Cardiac muscle cell (in vitro differentiated cells and primary cell): ENCODE results near the gene RAD9A. TPM values are rescaled to one million over a fixed set of nuclear protein-coding genes. Genes with fewer than 3 reads are reported as not detected.

ENCODE experiments used
- DNase-seq, 2 donors: peaks; one replicate each; pipeline versions ENCODE4 v3.0.0 to v3.0.0-alpha.2; 2010 to 2017; ENCODE audit warnings: low read depth in 1 of 2, low spot score in 1 of 2
- H3K27ac ChIP-seq: fragments of 200-600 bp; sonication (generic); 2 replicates; pipeline ENCODE4 v1.5.1; 2016
- H3K27me3 ChIP-seq: fragments of 200-600 bp; sonication (generic); 2 replicates; pipeline ENCODE4 v1.6.0; 2016; ENCODE audit warnings: control low read depth
- H3K36me3 ChIP-seq: fragments of 200-600 bp; sonication (generic); 2 replicates; pipeline ENCODE4 v1.5.1; 2016; ENCODE audit warnings: control low read depth
- H3K4me1 ChIP-seq: fragments of 200-600 bp; sonication (generic); 2 replicates; pipeline ENCODE4 v1.8.1; 2017; ENCODE audit warnings: low read depth, mild to moderate bottlenecking, mixed run types
- H3K4me3 ChIP-seq: fragments of 200-600 bp; sonication (generic); 2 replicates; pipeline ENCODE4 v1.5.1; 2016; ENCODE audit warnings: mild to moderate bottlenecking
- H3K9me3 ChIP-seq: fragments of 200-600 bp; sonication (generic); 2 replicates; pipeline ENCODE4 v1.5.1; 2017; ENCODE audit warnings: low read depth, mild to moderate bottlenecking, control low read depth
- polyA plus RNA-seq: library from polyadenylated mRNA; unstranded; fragments of >200 nt; fragmentation: Nextera tagmentation; extraction: Ambion mirVana; gene quantifications from 2 replicates; pipeline ENCODE4 v1.2.1, GENCODE V29; 2016
- total RNA-seq: library from RNA; depleted of rRNA; stranded (reverse); fragments of >200 nt; gene quantifications from 2 replicates; pipeline ENCODE4 v1.2.3, GENCODE V29; 2016
- TF ChIP-seq, protein P1 (sequence below): IDR thresholded peaks from 2 replicates; pipeline ENCODE4 v1.5.1; 2012; ENCODE audit warnings: low read depth, mild to moderate bottlenecking, low read length

The RAD9A gene
- total and polyA plus RNA-seq, 2 experiments from 2014 or later, result 22.2 to 27.5 TPM

- peaks cover 10% of the 10 kb centered on the region for H3K4me1 ChIP-seq
- peak overlapping the region; percentile 67 for H3K4me3 ChIP-seq
- peak overlapping the region; percentile 87 for H3K27ac ChIP-seq
- TF ChIP-seq, protein P1, sequence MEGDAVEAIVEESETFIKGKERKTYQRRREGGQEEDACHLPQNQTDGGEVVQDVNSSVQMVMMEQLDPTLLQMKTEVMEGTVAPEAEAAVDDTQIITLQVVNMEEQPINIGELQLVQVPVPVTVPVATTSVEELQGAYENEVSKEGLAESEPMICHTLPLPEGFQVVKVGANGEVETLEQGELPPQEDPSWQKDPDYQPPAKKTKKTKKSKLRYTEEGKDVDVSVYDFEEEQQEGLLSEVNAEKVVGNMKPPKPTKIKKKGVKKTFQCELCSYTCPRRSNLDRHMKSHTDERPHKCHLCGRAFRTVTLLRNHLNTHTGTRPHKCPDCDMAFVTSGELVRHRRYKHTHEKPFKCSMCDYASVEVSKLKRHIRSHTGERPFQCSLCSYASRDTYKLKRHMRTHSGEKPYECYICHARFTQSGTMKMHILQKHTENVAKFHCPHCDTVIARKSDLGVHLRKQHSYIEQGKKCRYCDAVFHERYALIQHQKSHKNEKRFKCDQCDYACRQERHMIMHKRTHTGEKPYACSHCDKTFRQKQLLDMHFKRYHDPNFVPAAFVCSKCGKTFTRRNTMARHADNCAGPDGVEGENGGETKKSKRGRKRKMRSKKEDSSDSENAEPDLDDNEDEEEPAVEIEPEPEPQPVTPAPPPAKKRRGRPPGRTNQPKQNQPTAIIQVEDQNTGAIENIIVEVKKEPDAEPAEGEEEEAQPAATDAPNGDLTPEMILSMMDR, result no peak
- no peaks in the 10 kb centered on the region for H3K27me3 ChIP-seq
- no peaks in the 10 kb centered on the region for H3K36me3 ChIP-seq
- no peaks in the 10 kb centered on the region for H3K9me3 ChIP-seq
- no peak for DNase-seq
Measured at GRCh38 chr11:67352546-67353316, 39.1 kb upstream of the RAD9A start.

GRCh38 chr11:67353317-67354074, 38.3 kb upstream of the RAD9A start, which contains the start of gene POLD4:
Gene POLD4, minus strand, starts transcription at chr11:67353546. Its CDS starts 147 bp downstream, at chr11:67353399.
- H3K27ac ChIP-seq, result peak within 1 kb of the TSS; percentile 91
- no peaks in the 10 kb centered on the region for H3K27me3 ChIP-seq
- TF ChIP-seq, protein P1, result no peak
- DNase-seq, result peak; percentile 97 to 99
- no peaks in the 10 kb centered on the region for H3K36me3 ChIP-seq
- no peaks in the 10 kb centered on the region for H3K9me3 ChIP-seq
- H3K4me3 ChIP-seq, result peak within 1 kb of the TSS; percentile 67
- peaks cover 10% of the 10 kb centered on the region for H3K4me1 ChIP-seq

GRCh38 chr11:67354075-67355022, 37.4 kb upstream of the RAD9A start:
- Histone ChIP-seq H3K36me3 (no peaks in the 10 kb centered on the region), H3K4me3 (peak overlapping the region; percentile 67), H3K9me3 (no peaks in the 10 kb centered on the region), H3K27me3 (no peaks in the 10 kb centered on the region), H3K27ac (peak overlapping the region; percentile 91), H3K4me1 (peaks cover 10% of the 10 kb centered on the region)
- DNase-seq, result peak in 1 of 2 donors; percentile 93
- TF ChIP-seq, protein P1, result peak; percentile 4

DNA sequence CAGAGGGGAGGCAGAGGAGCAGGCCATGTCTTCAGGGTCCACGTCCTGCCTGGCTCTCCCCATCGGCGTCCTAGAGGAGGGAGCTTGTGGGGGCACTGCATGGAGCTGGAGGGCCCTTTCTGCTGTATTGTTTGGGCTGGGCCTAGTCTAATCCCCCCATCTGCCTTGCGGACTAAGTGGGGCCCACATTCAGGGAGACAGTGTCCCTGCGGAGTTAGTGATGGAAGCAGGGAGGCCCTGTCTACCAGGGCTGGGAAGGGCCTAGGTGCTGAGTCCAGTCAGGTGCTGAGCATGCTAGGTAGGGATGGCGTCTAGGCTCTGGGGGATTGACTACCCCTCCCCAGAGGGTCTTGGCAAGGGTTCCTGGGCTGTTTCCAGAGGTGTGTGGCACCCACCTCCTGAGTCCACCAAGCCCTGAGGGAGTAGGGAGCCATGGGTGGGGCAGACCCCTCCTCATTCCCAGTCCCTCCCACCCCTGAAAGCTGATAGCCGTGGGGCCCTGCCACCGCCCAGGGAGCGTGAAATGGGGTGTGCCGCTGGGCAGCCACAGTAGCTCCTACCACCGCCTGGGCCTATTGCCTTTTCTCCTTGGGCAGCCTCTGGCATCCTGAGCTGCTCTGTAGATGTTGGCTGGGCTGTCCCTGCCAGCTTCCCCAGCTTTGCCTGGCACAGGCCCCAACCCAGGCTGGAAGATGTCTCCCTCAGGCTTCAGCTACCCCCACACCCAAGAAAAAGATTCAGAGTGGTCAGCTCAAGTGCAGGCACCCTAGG, 36.6 kb upstream of the RAD9A start:
- Histone ChIP-seq H3K27me3 (no peaks in the 10 kb centered on the region), H3K9me3 (no peaks in the 10 kb centered on the region), H3K36me3 (no peaks in the 10 kb centered on the region), H3K27ac (no peak overlapping the region), H3K4me3 (no peak overlapping the region), H3K4me1 (peaks cover 10% of the 10 kb centered on the region)
- TF ChIP-seq, protein P1, result no peak
- DNase-seq, result no peak
